HEK293 (cell line): ENCODE results near the gene ACSBG1.

ENCODE experiments used
- CTCF ChIA-PET: fragments of 350-600 bp; formaldehyde crosslinking; extraction: SDS; loops from one replicate; lab custom pipeline; 2021; ENCODE audit warnings: antibody characterized with exemption; lab: Yijun Ruan, JAX
- POLR2A ChIA-PET: fragments of 300-600 bp; formaldehyde crosslinking; extraction: SDS; loops from one replicate; lab custom pipeline; 2020; ENCODE audit warnings: antibody characterized with exemption, inconsistent platforms; lab: Yijun Ruan, JAX
- H3K27ac ChIP-seq: fragments of 200-500 bp; sonication (Bioruptor generic); 2 replicates; pipeline ENCODE4 v1.5.1; 2014; ENCODE audit warnings: low read depth, low read length, control low read depth, inconsistent platforms; ENCODE audit errors: extremely low read depth
- H3K36me3 ChIP-seq, 2 experiments: fragments of 200-500 bp in 1 of 2; sonication (Bioruptor generic) in 1 of 2; 1 replicate in 1 of 2; 2 replicates in 1 of 2; pipeline ENCODE4 v1.5.1; 2014 to 2017; ENCODE audit warnings: inconsistent platforms in 2 of 2, low read length in 2 of 2; ENCODE audit not compliant: control insufficient read depth in 2 of 2, insufficient read depth in 1 of 2
- H3K4me1 ChIP-seq: fragments of 200-500 bp; sonication (Bioruptor generic); 2 replicates; pipeline ENCODE4 v1.5.1; 2014; ENCODE audit warnings: mild to moderate bottlenecking, low read length, inconsistent platforms; ENCODE audit not compliant: control insufficient read depth, insufficient read depth
- H3K4me3 ChIP-seq: 2 replicates; pipeline ENCODE4 v1.5.1; 2011; ENCODE audit warnings: low read depth, mild to moderate bottlenecking, control low read depth, low read length, moderate library complexity
- H3K9me3 ChIP-seq: fragments of 200-500 bp; sonication (Bioruptor generic); 2 replicates; pipeline ENCODE4 v1.5.1; 2014; ENCODE audit warnings: low read depth, low read length, inconsistent platforms; ENCODE audit not compliant: control insufficient read depth, insufficient read depth
- GLIS1 ChIP-seq: fragments of 450-650 bp; formaldehyde crosslinking; IDR thresholded peaks from 2 replicates; pipeline ENCODE4 v1.5.1; 2016; ENCODE audit warnings: missing biosample characterization, missing genetic modification characterization
- KLF1 ChIP-seq: fragments of 450-650 bp; formaldehyde crosslinking; IDR thresholded peaks from 2 replicates; pipeline ENCODE4 v1.5.1; 2016; ENCODE audit warnings: missing biosample characterization, missing genetic modification characterization
- KLF7 ChIP-seq: fragments of 450-650 bp; formaldehyde crosslinking; IDR thresholded peaks from 2 replicates; pipeline ENCODE4 v1.5.1; 2016; ENCODE audit warnings: missing biosample characterization, missing genetic modification characterization, borderline replicate concordance
- OSR2 ChIP-seq: fragments of 450-650 bp; formaldehyde crosslinking; IDR thresholded peaks from 2 replicates; pipeline ENCODE4 v1.5.1; 2016; ENCODE audit warnings: missing biosample characterization, missing genetic modification characterization
- ZNF157 ChIP-seq: fragments of 450-650 bp; formaldehyde crosslinking; IDR thresholded peaks from 2 replicates; pipeline ENCODE4 v1.5.1; 2016; ENCODE audit warnings: missing biosample characterization, missing genetic modification characterization
- ZNF169 ChIP-seq: fragments of 450-650 bp; formaldehyde crosslinking; IDR thresholded peaks from 2 replicates; pipeline ENCODE4 v1.5.1; 2016; ENCODE audit warnings: missing biosample characterization, missing genetic modification characterization
- ZNF223 ChIP-seq: fragments of 450-650 bp; formaldehyde crosslinking; IDR thresholded peaks from 2 replicates; pipeline ENCODE4 v1.5.1; 2016; ENCODE audit warnings: missing biosample characterization, missing genetic modification characterization
- ZNF239 ChIP-seq: fragments of 450-650 bp; formaldehyde crosslinking; IDR thresholded peaks from 2 replicates; pipeline ENCODE4 v1.5.1; 2016; ENCODE audit warnings: missing biosample characterization, missing genetic modification characterization
- ZNF311 ChIP-seq: fragments of 450-650 bp; formaldehyde crosslinking; IDR thresholded peaks from 2 replicates; pipeline ENCODE4 v1.5.1; 2017; ENCODE audit warnings: missing biosample characterization, missing genetic modification characterization, borderline replicate concordance
- ZNF335 ChIP-seq: fragments of 450-650 bp; formaldehyde crosslinking; conservative IDR thresholded peaks from 2 replicates; pipeline ENCODE4 v1.5.1; 2016; ENCODE audit warnings: missing biosample characterization, missing genetic modification characterization
- ZNF366 ChIP-seq: fragments of 450-650 bp; formaldehyde crosslinking; conservative IDR thresholded peaks from 2 replicates; pipeline ENCODE4 v1.5.1; 2016; ENCODE audit warnings: missing biosample characterization, missing genetic modification characterization
- ZNF558 ChIP-seq: fragments of 450-650 bp; formaldehyde crosslinking; IDR thresholded peaks from 2 replicates; pipeline ENCODE4 v1.5.1; 2016; ENCODE audit warnings: missing biosample characterization, missing genetic modification characterization
- ZNF596 ChIP-seq: fragments of 450-650 bp; IDR thresholded peaks from 2 replicates; pipeline ENCODE4 v1.5.0; 2018; ENCODE audit warnings: missing biosample characterization, mild to moderate bottlenecking, missing genetic modification characterization, moderate library complexity
- ZNF664 ChIP-seq: fragments of 450-650 bp; formaldehyde crosslinking; IDR thresholded peaks from 2 replicates; pipeline ENCODE4 v1.5.1; 2016; ENCODE audit warnings: missing biosample characterization, missing genetic modification characterization
- ZNF670 ChIP-seq: fragments of 450-650 bp; formaldehyde crosslinking; IDR thresholded peaks from 2 replicates; pipeline ENCODE4 v1.5.1; 2016; ENCODE audit warnings: missing biosample characterization, missing genetic modification characterization, low read depth
- ZNF76 ChIP-seq: fragments of 450-650 bp; formaldehyde crosslinking; IDR thresholded peaks from 2 replicates; pipeline ENCODE4; 2016; ENCODE audit warnings: low read depth, missing biosample characterization, missing genetic modification characterization, borderline replicate concordance
- ZNF777 ChIP-seq: fragments of 450-650 bp; formaldehyde crosslinking; IDR thresholded peaks from 2 replicates; pipeline ENCODE4 v1.5.1; 2017; ENCODE audit warnings: missing biosample characterization, missing genetic modification characterization, borderline replicate concordance
- ZXDB ChIP-seq: fragments of 450-650 bp; formaldehyde crosslinking; IDR thresholded peaks from 2 replicates; pipeline ENCODE4 v1.5.1; 2016; ENCODE audit warnings: missing biosample characterization, missing genetic modification characterization
- TF ChIP-seq, protein P1 (sequence below): fragments of 450-650 bp; formaldehyde crosslinking; IDR thresholded peaks from 2 replicates; pipeline ENCODE4 v1.5.1; 2016; ENCODE audit warnings: missing biosample characterization, missing genetic modification characterization
- TF ChIP-seq, protein P2 (sequence below): fragments of 450-650 bp; formaldehyde crosslinking; IDR thresholded peaks from 2 replicates; pipeline ENCODE4 v1.5.1; 2016; ENCODE audit warnings: missing biosample characterization, missing genetic modification characterization
- TF ChIP-seq, protein P3 (sequence below): IDR thresholded peaks from 2 replicates; pipeline ENCODE4 v1.6.1; 2011; ENCODE audit warnings: mild to moderate bottlenecking, low read depth, low read length, borderline replicate concordance
- TF ChIP-seq, protein P4 (sequence below): fragments of 450-650 bp; formaldehyde crosslinking; IDR thresholded peaks from 2 replicates; pipeline ENCODE4 v1.5.1; 2016; ENCODE audit warnings: missing biosample characterization, missing genetic modification characterization
- TF ChIP-seq, protein P5 (sequence below): fragments of 450-650 bp; formaldehyde crosslinking; IDR thresholded peaks from 2 replicates; pipeline ENCODE4 v1.5.1; 2016; ENCODE audit warnings: missing biosample characterization, missing genetic modification characterization

Gene ACSBG1

DNA sequence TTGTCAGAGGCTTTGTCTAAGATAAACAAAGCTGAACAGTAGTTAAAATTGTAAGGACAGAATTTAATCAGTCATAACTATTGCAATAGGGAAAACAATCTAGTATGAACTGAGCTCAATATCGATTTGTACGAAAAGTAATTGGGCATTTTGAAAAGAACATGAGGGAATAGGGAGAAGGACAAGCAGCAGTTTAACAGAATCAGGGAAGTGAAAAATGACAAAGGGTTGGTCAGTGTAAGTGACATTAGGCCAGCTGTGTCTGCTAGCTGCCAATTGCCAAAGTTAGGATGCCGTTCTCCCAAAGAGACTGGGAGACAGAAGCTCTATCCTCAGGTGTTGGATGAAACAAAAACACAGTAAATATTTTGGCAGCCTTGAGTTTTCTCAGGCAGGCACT lies 26.7 kb upstream of the ACSBG1 start:
- Histone ChIP-seq H3K4me1 (no peaks in the 10 kb centered on the region), H3K9me3 (no peaks in the 10 kb centered on the region), H3K4me3 (no peak overlapping the region), H3K36me3 (no peaks in the 10 kb centered on the region), H3K27ac (no peak overlapping the region)
- ChIA-PET CTCF (interaction anchor here (0.6 to 1.7 kb wide), 7 partner anchors 18 to 316 kb away, joined by 3 to 10 read pairs (median 5); no protein-coding TSS in a partner anchor), POLR2A (no interaction called here)
- TF ChIP-seq ZNF157 (tag by site-specific recombination) (no peak), ZNF670 (tag by site-specific recombination) (no peak), ZNF777 (tag by site-specific recombination) (no peak), ZNF223 (tag by site-specific recombination) (no peak), ZNF596 (tag by site-specific recombination) (no peak), KLF1 (tag by site-specific recombination) (no peak), ZNF558 (no peak), ZNF311 (no peak), ZNF239 (tag by site-specific recombination) (no peak), GLIS1 (tag by site-specific recombination) (no peak), ZXDB (tag by site-specific recombination) (no peak), ZNF76 (tag by site-specific recombination) (no peak), KLF7 (tag by site-specific recombination) (no peak), ZNF366 (tag by site-specific recombination) (no peak), ZNF664 (tag by site-specific recombination) (no peak)
- TF ChIP-seq, protein P1, sequence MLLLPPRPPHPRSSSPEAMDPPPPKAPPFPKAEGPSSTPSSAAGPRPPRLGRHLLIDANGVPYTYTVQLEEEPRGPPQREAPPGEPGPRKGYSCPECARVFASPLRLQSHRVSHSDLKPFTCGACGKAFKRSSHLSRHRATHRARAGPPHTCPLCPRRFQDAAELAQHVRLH (tag by site-specific recombination) = no peak
- TF ChIP-seq, protein P2, sequence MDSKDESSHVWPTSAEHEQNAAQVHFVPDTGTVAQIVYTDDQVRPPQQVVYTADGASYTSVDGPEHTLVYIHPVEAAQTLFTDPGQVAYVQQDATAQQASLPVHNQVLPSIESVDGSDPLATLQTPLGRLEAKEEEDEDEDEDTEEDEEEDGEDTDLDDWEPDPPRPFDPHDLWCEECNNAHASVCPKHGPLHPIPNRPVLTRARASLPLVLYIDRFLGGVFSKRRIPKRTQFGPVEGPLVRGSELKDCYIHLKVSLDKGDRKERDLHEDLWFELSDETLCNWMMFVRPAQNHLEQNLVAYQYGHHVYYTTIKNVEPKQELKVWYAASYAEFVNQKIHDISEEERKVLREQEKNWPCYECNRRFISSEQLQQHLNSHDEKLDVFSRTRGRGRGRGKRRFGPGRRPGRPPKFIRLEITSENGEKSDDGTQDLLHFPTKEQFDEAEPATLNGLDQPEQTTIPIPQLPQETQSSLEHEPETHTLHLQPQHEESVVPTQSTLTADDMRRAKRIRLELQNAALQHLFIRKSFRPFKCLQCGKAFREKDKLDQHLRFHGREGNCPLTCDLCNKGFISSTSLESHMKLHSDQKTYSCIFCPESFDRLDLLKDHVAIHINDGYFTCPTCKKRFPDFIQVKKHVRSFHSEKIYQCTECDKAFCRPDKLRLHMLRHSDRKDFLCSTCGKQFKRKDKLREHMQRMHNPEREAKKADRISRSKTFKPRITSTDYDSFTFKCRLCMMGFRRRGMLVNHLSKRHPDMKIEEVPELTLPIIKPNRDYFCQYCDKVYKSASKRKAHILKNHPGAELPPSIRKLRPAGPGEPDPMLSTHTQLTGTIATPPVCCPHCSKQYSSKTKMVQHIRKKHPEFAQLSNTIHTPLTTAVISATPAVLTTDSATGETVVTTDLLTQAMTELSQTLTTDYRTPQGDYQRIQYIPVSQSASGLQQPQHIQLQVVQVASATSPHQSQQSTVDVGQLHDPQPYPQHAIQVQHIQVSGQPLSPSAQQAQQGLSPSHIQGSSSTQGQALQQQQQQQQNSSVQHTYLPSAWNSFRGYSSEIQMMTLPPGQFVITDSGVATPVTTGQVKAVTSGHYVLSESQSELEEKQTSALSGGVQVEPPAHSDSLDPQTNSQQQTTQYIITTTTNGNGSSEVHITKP (tag by site-specific recombination) = no peak
- TF ChIP-seq, protein P3, sequence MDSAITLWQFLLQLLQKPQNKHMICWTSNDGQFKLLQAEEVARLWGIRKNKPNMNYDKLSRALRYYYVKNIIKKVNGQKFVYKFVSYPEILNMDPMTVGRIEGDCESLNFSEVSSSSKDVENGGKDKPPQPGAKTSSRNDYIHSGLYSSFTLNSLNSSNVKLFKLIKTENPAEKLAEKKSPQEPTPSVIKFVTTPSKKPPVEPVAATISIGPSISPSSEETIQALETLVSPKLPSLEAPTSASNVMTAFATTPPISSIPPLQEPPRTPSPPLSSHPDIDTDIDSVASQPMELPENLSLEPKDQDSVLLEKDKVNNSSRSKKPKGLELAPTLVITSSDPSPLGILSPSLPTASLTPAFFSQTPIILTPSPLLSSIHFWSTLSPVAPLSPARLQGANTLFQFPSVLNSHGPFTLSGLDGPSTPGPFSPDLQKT = no peak

DNA sequence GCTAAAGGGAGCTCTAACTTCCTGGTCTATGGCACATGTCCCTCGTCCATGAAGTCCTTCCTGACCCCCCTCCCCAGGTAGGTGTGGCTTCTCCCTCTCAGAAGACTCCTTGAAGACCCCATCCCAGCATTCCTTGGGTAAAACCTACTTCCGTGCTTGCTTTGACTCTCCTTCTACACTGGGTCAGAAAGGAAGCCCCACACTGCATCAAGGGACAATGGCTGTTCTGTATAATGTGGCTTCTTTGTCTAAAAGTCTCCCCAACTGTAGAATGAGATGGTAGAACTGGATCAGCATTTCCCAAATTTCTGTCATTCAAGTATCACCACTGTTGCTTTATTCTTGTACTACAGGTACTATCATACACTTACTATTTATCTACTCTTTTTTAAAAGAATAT lies 26.1 kb upstream of the ACSBG1 start:
- Histone ChIP-seq H3K27ac (no peak overlapping the region), H3K4me1 (no peaks in the 10 kb centered on the region), H3K4me3 (no peak overlapping the region), H3K9me3 (no peaks in the 10 kb centered on the region), H3K36me3 (no peaks in the 10 kb centered on the region)
- CTCF ChIA-PET = interaction anchor here (0.6 to 1.7 kb wide), 6 partner anchors 18 to 506 kb away, joined by 3 to 10 read pairs (median 4); no protein-coding TSS in a partner anchor
- POLR2A ChIA-PET = no interaction called here
- TF ChIP-seq ZNF335 (tag by site-specific recombination) (no peak), OSR2 (tag by site-specific recombination) (no peak), ZNF169 (tag by site-specific recombination) (no peak)
- TF ChIP-seq, protein P2 (tag by site-specific recombination) = no peak
- TF ChIP-seq, protein P4, sequence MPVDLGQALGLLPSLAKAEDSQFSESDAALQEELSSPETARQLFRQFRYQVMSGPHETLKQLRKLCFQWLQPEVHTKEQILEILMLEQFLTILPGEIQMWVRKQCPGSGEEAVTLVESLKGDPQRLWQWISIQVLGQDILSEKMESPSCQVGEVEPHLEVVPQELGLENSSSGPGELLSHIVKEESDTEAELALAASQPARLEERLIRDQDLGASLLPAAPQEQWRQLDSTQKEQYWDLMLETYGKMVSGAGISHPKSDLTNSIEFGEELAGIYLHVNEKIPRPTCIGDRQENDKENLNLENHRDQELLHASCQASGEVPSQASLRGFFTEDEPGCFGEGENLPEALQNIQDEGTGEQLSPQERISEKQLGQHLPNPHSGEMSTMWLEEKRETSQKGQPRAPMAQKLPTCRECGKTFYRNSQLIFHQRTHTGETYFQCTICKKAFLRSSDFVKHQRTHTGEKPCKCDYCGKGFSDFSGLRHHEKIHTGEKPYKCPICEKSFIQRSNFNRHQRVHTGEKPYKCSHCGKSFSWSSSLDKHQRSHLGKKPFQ = no peak
- TF ChIP-seq, protein P5, sequence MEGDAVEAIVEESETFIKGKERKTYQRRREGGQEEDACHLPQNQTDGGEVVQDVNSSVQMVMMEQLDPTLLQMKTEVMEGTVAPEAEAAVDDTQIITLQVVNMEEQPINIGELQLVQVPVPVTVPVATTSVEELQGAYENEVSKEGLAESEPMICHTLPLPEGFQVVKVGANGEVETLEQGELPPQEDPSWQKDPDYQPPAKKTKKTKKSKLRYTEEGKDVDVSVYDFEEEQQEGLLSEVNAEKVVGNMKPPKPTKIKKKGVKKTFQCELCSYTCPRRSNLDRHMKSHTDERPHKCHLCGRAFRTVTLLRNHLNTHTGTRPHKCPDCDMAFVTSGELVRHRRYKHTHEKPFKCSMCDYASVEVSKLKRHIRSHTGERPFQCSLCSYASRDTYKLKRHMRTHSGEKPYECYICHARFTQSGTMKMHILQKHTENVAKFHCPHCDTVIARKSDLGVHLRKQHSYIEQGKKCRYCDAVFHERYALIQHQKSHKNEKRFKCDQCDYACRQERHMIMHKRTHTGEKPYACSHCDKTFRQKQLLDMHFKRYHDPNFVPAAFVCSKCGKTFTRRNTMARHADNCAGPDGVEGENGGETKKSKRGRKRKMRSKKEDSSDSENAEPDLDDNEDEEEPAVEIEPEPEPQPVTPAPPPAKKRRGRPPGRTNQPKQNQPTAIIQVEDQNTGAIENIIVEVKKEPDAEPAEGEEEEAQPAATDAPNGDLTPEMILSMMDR (tag by site-specific recombination) = no peak
